ENCODE results near the gene MBD5.

The MBD5 gene

GRCh38 chr2:148305476-148305875, 284.6 kb downstream of the MBD5 start:
- no peak overlapping the region for H3K4me3 ChIP-seq (IDR thresholded peaks at IDR 0.05; ENCODE audit: insufficient read depth, low read depth, low read length)
- H3K9ac ChIP-seq: no peak overlapping the region
- H3K27me3 ChIP-seq (ENCODE audit: insufficient read depth, low read depth): no peaks in the 10 kb centered on the region
- H3K4me1 ChIP-seq (ENCODE audit: low read depth, poor library complexity, severe bottlenecking): no peaks in the 10 kb centered on the region
- TF ChIP-seq, protein P1, sequence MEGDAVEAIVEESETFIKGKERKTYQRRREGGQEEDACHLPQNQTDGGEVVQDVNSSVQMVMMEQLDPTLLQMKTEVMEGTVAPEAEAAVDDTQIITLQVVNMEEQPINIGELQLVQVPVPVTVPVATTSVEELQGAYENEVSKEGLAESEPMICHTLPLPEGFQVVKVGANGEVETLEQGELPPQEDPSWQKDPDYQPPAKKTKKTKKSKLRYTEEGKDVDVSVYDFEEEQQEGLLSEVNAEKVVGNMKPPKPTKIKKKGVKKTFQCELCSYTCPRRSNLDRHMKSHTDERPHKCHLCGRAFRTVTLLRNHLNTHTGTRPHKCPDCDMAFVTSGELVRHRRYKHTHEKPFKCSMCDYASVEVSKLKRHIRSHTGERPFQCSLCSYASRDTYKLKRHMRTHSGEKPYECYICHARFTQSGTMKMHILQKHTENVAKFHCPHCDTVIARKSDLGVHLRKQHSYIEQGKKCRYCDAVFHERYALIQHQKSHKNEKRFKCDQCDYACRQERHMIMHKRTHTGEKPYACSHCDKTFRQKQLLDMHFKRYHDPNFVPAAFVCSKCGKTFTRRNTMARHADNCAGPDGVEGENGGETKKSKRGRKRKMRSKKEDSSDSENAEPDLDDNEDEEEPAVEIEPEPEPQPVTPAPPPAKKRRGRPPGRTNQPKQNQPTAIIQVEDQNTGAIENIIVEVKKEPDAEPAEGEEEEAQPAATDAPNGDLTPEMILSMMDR (conservative IDR thresholded peaks at IDR 0.05; ENCODE audit: low read depth, low read length): no peak
- H3K4me2 ChIP-seq: no peak overlapping the region
- H2AFZ ChIP-seq (ENCODE audit: low read depth): no peak overlapping the region
- H3K79me2 ChIP-seq (ENCODE audit: insufficient read depth, low read depth): no peaks in the 10 kb centered on the region
- no peaks in the 10 kb centered on the region for H4K20me1 ChIP-seq (ENCODE audit: insufficient read depth)
- no peaks in the 10 kb centered on the region for H3K36me3 ChIP-seq (ENCODE audit: insufficient read depth)
- no peak overlapping the region for H3K27ac ChIP-seq

DNA sequence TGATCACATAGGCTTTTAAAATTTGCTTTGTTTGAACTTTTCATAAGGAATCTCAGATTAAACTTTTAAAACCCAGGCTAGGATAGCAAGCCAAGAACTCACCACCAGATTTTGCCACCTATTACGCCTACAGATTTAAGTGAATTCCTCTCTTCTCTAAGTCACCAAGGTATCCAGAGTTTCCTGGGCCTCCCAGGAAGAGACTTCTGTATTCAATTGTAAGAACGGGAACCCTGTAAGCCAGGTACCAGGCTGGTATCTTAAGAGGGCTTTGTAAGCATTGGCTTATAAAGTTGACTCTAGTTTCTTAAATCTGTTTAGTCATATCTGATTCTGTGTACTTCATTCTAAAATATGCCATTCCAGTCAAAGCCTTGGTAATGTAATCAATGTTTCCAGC, 285.1 kb downstream of the MBD5 start:
- H3K27ac ChIP-seq: no peak overlapping the region

GRCh38 chr2:148317598-148317997, 296.7 kb downstream of the MBD5 start:
- Histone ChIP-seq H2AFZ (ENCODE audit: low read depth) (no peak overlapping the region), H3K79me2 (ENCODE audit: insufficient read depth, low read depth) (no peaks in the 10 kb centered on the region), H3K4me2 (no peak overlapping the region), H4K20me1 (ENCODE audit: insufficient read depth) (no peaks in the 10 kb centered on the region), H3K27ac (no peak overlapping the region), H3K9ac (no peak overlapping the region), H3K4me1 (ENCODE audit: low read depth, poor library complexity, severe bottlenecking) (no peaks in the 10 kb centered on the region), H3K36me3 (ENCODE audit: insufficient read depth) (no peaks in the 10 kb centered on the region), H3K27me3 (ENCODE audit: insufficient read depth, low read depth) (no peaks in the 10 kb centered on the region), H3K4me3 (IDR thresholded peaks at IDR 0.05; ENCODE audit: insufficient read depth, low read depth, low read length) (no peak overlapping the region)
- TF ChIP-seq, protein P1 (conservative IDR thresholded peaks at IDR 0.05; ENCODE audit: low read depth, low read length): no peak

More for the DNA sequence above, 285.1 kb downstream of the MBD5 start:
- no peak overlapping the region for H3K9ac ChIP-seq
- H3K27me3 ChIP-seq (ENCODE audit: insufficient read depth, low read depth): no peaks in the 10 kb centered on the region
- no peak overlapping the region for H3K4me2 ChIP-seq
- H4K20me1 ChIP-seq (ENCODE audit: insufficient read depth): no peaks in the 10 kb centered on the region
- TF ChIP-seq, protein P1 (conservative IDR thresholded peaks at IDR 0.05; ENCODE audit: low read depth, low read length): no peak
- no peaks in the 10 kb centered on the region for H3K36me3 ChIP-seq (ENCODE audit: insufficient read depth)
- no peak overlapping the region for H3K4me3 ChIP-seq (IDR thresholded peaks at IDR 0.05; ENCODE audit: insufficient read depth, low read depth, low read length)
- no peaks in the 10 kb centered on the region for H3K79me2 ChIP-seq (ENCODE audit: insufficient read depth, low read depth)
- no peak overlapping the region for H2AFZ ChIP-seq (ENCODE audit: low read depth)
- no peaks in the 10 kb centered on the region for H3K4me1 ChIP-seq (ENCODE audit: low read depth, poor library complexity, severe bottlenecking)

DNA sequence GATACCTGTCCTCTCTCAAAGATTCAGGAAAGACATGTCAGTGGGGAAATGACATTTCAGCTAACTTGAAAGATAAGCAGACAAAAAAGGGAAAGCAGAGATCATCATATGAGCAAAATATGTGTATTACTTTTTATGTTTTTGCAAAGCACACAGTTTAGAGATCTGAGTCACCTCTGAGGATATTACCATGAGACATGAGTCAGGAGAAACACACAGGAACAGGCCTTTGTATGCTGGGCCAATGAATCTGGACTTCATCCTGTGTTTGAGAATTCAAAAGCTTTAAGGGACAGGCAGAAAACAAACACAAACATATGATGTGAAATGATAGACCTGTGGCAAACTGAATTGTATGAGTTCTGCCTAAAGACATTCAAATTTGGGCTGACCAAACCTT, 317.6 kb downstream of the MBD5 start:
- Histone ChIP-seq H4K20me1 (ENCODE audit: insufficient read depth) (no peaks in the 10 kb centered on the region), H3K4me1 (ENCODE audit: low read depth, poor library complexity, severe bottlenecking) (no peaks in the 10 kb centered on the region), H3K27me3 (ENCODE audit: insufficient read depth, low read depth) (no peaks in the 10 kb centered on the region), H3K9ac (no peak overlapping the region), H2AFZ (ENCODE audit: low read depth) (no peak overlapping the region), H3K36me3 (ENCODE audit: insufficient read depth) (no peaks in the 10 kb centered on the region), H3K79me2 (ENCODE audit: insufficient read depth, low read depth) (no peaks in the 10 kb centered on the region), H3K4me3 (IDR thresholded peaks at IDR 0.05; ENCODE audit: insufficient read depth, low read depth, low read length) (no peak overlapping the region), H3K27ac (no peak overlapping the region), H3K4me2 (no peak overlapping the region)
- TF ChIP-seq, protein P1 (conservative IDR thresholded peaks at IDR 0.05; ENCODE audit: low read depth, low read length): no peak

All from KMS-11 (cell line).